Stimulated activated naive CD4-positive, alpha-beta T cell treated with Interleukin-2 at 50 U/mL for 16 hours (primary cell): Measurements from ENCODE around the gene MAPK7.

Experiments
- DNase-seq: peaks from one replicate; lab custom pipeline; 2025; lab: John Stamatoyannopoulos, UW

The MAPK7 gene

DNA sequence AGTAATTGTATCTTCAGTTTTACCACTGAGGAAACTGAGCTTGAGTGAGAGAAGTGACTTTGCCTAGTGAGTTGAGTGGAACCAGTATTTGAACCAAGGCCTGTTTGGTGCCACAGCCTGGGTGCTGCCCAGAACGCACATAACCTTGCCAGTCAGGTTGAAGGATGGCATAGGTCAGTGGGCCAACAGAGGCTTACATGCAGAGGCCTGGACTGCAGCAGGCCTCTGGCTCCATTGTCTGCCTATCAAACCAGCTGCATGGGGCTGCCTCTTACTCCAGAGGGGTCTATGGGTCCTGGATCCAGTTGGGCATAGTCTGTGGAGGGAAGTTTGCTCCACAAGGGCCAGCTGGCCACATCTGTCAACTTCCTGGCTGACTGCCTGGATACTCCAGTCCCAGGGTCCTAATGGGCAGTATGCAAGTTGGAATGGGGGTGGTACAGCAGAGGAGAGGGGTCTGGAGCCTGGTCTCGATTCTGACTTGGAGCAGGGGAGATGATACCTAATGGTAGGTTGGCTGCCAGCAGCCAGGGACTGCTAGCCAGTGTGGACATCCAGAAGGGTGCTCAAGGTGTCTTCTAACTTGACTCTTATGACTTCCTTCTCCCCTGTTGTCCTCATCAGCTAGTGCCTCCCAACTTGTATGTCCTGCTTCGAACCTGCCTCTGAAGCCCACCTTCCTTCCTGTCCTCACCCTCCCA, 21.6 kb downstream of the MAPK7 start:
- DNase-seq, result no peak

DNA sequence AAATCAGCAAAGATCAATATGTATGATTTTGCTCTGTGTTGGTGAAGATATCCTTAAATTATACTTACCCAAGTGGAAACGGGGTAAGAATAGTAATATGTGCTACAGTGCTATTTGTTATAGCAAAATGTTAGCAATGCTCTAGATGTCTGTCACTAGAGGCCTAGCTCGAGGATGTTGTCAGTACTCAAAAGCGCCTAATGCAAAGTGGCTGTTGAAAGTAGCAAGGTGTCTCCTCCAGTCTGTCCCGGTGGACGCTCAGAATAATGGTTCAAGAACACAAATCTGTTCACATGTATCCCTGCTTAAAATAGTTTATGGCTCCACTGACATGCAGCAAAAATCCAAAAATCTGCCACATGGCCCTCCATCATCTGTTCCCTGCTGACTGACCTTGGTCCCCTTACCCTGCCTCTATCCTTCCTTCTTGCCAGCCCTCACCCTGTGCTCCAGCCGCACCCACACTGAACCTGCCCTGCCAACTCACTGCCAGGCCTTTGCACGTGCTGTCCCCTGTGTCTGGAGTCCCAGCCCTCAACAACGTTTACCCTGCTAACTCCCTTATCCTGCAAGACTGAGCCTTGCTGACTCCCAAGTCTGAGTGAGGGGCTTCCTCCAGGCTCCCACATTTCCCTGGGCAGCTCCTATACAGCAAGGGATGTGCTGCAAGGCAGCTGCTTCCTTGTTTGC, 23.2 kb downstream of the MAPK7 start:
- no peak for DNase-seq

DNA sequence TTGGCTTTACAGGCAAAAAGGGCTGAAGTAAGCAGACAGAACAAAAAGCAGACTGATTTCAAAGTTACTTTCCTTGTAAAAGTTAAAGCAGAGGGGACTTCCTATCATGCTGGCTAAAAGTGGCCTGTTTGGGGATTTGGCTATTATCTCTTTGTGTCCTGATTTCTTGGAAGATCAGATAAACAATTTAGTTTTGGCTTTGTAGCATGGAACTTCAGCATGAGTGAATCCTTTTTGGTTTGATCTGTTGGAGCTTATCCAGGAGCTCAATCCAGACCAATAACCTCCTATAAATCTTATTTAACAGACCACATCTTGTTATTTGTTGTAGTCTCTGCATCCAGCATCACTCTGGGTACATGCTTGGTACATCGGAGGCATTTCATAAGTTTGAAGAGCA, 23.9 kb downstream of the MAPK7 start:
- no peak for DNase-seq

- DNase-seq, result no peak
Observed at GRCh38 chr17:19403021-19403420, 24.7 kb downstream of the MAPK7 start.

DNA sequence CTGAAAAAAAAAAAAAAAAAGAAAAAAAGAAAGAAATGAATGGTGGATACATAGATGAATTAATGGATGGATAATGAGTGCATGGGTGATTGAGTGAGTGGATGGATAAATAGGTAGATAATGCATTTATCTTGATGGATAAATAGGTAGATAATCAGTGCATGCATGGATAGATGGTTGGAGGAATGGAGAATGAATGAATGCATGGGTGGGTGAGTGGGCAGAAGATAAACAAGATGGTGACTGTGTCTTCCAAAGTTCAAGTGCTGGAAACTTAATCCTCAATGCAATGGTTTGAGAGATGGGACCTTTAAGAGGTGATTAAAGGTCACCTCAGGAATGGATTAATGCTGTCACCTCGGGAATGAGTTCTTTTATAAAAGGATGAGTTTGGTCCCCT, 26.0 kb downstream of the MAPK7 start:
- no peak for DNase-seq

GRCh38 chr17:19405114-19405513, 26.8 kb downstream of the MAPK7 start:
- no peak for DNase-seq

- DNase-seq, result no peak
Observed at GRCh38 chr17:19407601-19408345, 29.5 kb downstream of the MAPK7 start.

DNA sequence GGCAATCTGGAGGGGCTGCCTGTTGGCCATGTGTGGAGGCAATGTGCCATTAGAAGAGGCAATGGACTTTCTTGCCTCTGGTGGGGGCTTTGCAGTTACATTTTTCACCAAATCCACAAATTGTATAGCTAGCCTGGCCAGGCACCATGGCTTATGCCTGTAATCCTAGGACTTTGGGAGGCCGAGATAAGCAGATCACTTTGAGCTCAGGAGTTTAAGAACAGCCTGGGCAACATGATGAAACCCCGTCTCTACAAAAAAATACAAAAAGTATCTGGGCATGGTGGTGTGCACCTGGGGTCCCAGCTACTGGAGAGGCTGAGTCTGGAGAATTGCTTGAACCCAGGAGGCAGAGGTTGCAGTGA, 30.0 kb downstream of the MAPK7 start:
- no peak for DNase-seq

DNA sequence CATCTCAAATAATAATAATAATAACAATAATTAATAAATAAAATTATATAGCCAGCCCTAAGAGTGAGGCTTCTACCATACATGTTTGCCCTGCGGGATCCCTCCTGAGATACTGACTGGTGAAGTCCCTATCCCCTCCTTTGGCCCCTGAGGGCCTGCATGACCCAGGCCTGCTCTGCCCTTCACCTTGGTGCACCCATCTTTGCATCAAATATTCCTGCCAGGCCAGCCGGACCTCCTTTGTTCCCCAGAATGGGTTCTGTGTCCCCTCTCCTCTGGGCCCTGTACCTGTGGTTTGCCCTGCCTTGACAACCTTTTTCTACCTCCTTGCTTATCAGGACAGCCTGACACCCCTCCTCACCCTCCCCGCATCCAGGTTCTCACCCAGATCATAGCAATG, 30.8 kb downstream of the MAPK7 start:
- DNase-seq, result no peak

DNA sequence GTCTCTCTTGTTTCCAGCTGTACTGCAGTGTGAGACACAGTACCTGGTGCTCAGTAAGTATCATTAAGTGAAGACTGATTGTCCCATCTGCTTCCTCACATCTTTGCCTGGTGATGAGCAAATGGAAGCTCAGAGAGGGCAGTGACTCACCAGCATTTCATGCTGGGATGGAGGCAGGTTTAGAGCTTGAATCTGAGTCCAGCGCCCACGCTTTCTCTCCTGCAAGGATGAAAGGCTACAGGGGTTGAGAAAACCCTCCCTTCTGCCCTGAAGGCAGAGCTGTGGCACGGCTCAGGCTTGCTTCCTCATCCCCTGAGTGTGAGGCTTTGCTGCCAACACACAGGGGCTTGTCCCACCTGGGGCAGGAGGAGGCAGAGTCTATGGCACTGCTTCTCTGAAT, 31.2 kb downstream of the MAPK7 start:
- DNase-seq, result no peak

- no peak for DNase-seq
Observed at GRCh38 chr17:19410091-19410490, 31.8 kb downstream of the MAPK7 start.

GRCh38 chr17:19410875-19411620, 32.8 kb downstream of the MAPK7 start, which contains the start of gene RNF112:
Gene RNF112, plus strand, starts transcription at chr17:19411232. Its CDS starts 177 bp downstream, at chr17:19411409.
- no peak for DNase-seq

GRCh38 chr17:19411631-19412030, 33.3 kb downstream of the MAPK7 start:
- DNase-seq, result no peak

DNA sequence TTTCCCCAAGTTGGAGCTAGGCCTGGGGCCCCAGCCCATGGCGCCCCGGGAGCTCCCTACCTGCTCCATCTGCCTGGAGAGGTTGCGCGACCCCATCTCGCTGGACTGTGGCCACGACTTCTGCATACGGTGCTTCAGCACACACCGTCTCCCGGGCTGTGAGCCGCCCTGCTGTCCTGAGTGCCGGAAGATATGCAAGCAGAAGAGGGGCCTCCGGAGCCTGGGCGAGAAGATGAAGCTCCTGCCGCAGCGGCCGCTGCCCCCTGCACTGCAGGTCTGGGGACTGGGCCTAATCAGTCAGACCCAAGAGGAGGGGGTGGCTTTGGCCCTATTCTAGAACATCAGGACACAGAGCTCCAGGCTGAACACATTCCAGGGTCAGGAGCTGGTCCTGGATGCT, 34.2 kb downstream of the MAPK7 start:
- DNase-seq, result no peak

GRCh38 chr17:19412984-19413383, 34.7 kb downstream of the MAPK7 start:
- no peak for DNase-seq

- no peak for DNase-seq
Observed at GRCh38 chr17:19413761-19414160, 35.5 kb downstream of the MAPK7 start.

DNA sequence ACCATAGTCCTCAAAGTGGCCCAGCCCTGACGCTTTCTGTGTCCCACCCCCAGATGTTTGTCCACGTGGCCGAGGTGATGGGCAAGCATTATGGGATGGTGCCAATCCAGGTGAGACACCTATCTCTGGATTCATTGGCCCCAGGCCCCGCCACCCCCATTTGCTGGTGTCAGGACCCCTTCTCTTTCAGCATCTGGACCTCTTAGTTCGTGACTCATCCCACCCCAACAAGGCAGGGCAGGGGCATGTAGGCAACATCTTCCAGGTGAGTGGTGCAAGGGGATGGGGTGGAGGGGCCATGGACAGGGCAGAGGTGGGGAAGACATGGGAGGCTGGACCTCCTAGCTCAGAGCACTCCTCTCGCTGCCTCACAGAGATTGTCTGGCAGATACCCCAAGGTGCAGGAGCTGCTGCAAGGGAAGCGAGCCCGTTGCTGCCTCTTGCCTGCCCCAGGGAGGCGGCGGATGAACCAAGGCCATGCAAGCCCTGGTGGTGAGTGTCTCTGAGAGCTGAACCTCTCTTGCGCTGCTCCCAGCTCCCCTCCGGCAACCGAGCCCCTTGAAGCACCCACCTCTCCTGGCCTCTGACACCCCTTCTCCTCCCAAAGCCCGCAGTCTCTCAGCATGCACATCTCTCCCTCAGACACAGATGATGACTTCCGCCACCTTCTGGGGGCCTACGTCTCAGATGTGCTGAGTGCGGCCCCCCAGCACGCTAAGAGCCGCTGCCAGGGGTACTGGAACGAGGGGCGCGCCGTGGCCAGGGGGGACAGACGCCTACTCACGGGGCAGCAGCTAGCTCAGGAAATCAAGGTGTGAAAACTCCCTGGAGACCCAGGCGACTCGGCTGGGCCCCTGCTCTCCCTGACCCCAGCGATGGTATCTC, 36.3 kb downstream of the MAPK7 start:
- no peak for DNase-seq

DNA sequence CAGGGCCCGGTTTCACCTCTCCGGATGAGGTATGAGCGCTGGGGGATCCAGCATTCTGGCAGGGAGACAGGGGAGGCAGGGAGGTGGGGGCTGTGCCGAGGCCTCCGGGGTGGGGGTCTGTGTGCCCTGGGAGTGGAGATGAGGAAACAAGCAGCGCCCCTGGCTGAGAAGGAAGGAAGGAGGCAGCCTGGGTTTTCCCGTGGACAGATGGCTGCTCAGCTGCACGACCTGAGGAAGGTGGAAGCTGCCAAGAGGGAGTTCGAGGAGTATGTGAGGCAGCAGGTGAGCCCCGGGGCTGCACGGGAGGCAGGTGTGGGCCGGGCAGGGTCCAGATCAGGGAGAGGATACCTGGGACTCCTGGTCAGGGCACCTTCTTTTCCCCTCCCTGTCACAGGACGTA, 37.0 kb downstream of the MAPK7 start:
- no peak for DNase-seq

DNA sequence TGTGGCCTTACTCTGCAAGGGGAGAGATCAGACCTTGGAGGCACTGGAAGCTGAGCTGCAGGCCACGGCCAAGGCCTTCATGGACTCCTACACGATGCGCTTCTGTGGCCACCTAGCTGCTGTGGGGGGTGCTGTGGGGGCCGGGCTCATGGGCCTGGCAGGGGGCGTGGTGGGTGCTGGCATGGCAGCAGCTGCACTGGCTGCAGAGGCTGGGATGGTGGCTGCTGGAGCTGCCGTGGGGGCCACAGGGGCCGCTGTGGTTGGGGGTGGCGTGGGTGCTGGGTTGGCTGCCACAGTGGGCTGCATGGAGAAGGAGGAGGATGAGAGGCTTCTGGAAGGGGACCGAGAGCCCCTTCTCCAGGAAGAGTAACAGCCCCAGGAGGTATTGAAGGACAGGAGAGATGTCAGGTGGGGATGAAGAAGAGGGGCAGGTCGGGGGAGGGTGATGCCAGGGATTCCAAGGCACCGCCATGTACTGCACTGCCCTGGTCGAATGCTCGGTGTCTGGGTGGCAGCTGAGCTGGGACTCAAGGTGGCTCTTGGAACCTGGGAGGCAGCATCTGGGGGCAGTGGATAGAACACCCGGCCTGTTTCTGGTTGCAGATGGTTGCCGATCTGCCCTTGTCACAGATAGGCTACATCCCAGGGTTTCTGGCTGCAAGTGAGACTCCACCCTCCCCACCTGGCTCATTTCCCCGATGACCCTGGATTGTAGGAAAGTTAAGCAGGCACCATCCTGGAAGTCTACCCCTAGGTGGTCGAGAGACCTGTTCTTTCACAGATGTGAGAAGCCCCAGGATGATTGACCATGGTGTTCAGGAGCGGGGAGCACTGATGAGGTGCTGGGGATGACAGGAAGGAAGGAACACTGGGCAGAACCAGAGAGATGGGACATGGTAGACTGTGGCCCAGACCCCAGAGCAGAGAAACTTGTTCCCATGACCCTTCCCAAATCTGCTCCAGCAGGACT, 37.8 kb downstream of the MAPK7 start:
- DNase-seq, result no peak

GRCh38 chr17:19417611-19418010, 39.3 kb downstream of the MAPK7 start:
- DNase-seq, result no peak
